CD4-positive, CD25-positive, alpha-beta regulatory T cell (primary cell): ENCODE results near the gene RBM39. TPM values are rescaled to one million over a fixed set of nuclear protein-coding genes. Genes with fewer than 3 reads are reported as not detected.
"Not testable (repeated sequence)": the region's sequence is repeated elsewhere in the genome, so short reads cannot be mapped to it uniquely, and the experiment has no call there.

Source experiments
- ATAC-seq, 2 donors: fragments of 150-1000 bp; cut with Tn5 transposase; one replicate each; pipeline ENCODE4 v1.10.0; 2021; ENCODE audit warnings: low read depth in 2 of 2, moderate number of reproducible peaks in 2 of 2, moderate library complexity in 1 of 2
- DNase-seq, 3 donors: peaks; one replicate each; pipeline versions ENCODE4 v3.0.0 to v3.0.0-alpha.2; 2012 to 2022; ENCODE audit warnings: mixed read lengths in 1 of 3
- H3K27ac ChIP-seq: one replicate; pipeline ENCODE4 v1.7.0; 2013; ENCODE audit warnings: mild to moderate bottlenecking, low read length; ENCODE audit not compliant: insufficient read depth, poor library complexity, severe bottlenecking
- H3K27me3 ChIP-seq: one replicate; pipeline ENCODE4 v1.7.0; 2013; ENCODE audit warnings: low read length; ENCODE audit not compliant: control insufficient read depth, insufficient read depth
- H3K36me3 ChIP-seq: one replicate; pipeline ENCODE4 v1.7.0; 2013; ENCODE audit warnings: mild to moderate bottlenecking, low read length, moderate library complexity; ENCODE audit not compliant: control insufficient read depth, insufficient read depth
- H3K4me1 ChIP-seq: 2 replicates; pipeline ENCODE4 v1.7.0; 2013; ENCODE audit warnings: mild to moderate bottlenecking, low read length; ENCODE audit not compliant: insufficient read depth, control insufficient read depth, poor library complexity, severe bottlenecking
- H3K4me3 ChIP-seq: one replicate; pipeline ENCODE4 v1.7.0; 2013; ENCODE audit warnings: low read depth, mild to moderate bottlenecking, low read length, moderate library complexity
- H3K9me3 ChIP-seq, 2 experiments: 1 replicate in 1 of 2; 2 replicates in 1 of 2; pipeline ENCODE4 v1.7.0; 2013; ENCODE audit warnings: low read length in 2 of 2, mild to moderate bottlenecking in 1 of 2, moderate library complexity in 1 of 2; ENCODE audit not compliant: control insufficient read depth in 2 of 2
- H3K27ac Mint-ChIP-seq, 3 donors: one replicate each; pipeline ENCODE4 v1.8.0; 2020 to 2022; ENCODE audit warnings: mild to moderate bottlenecking in 3 of 3, mixed read lengths in 3 of 3, moderate library complexity in 2 of 3
- H3K27me3 Mint-ChIP-seq: one replicate; pipeline ENCODE4 v1.8.0; 2022; ENCODE audit warnings: mild to moderate bottlenecking, mixed read lengths
- H3K36me3 Mint-ChIP-seq: one replicate; pipeline ENCODE4 v1.8.0; 2020; ENCODE audit warnings: mixed read lengths
- H3K4me1 Mint-ChIP-seq, 4 donors: one replicate each; pipeline ENCODE4 v1.8.0; 2020 to 2022; ENCODE audit warnings: mixed read lengths in 4 of 4, mild to moderate bottlenecking in 1 of 4
- H3K4me3 Mint-ChIP-seq, 4 donors: one replicate each; pipeline ENCODE4 v1.8.0; 2020 to 2022; ENCODE audit warnings: mild to moderate bottlenecking in 4 of 4, mixed read lengths in 4 of 4, moderate library complexity in 3 of 4
- H3K9me3 Mint-ChIP-seq, 7 donors: one replicate each; pipeline ENCODE4 v1.8.0; 2020 to 2022; ENCODE audit warnings: mixed read lengths in 7 of 7, mild to moderate bottlenecking in 3 of 7, moderate library complexity in 2 of 7
- polyA plus RNA-seq, 4 donors: library from polyadenylated mRNA; unstranded; fragments of 300-500 nt; fragmentation: Illumina TruSeq; gene quantifications; one replicate each; pipeline ENCODE4 v1.2.3, GENCODE V29; 2021
- total RNA-seq: library from RNA; stranded (reverse); gene quantifications from one replicate; pipeline ENCODE4 v1.2.3, GENCODE V29; 2022

The RBM39 gene
- total and polyA plus RNA-seq, 5 donors from 2014 or later = 112 to 1,180 (median 120) TPM

DNA sequence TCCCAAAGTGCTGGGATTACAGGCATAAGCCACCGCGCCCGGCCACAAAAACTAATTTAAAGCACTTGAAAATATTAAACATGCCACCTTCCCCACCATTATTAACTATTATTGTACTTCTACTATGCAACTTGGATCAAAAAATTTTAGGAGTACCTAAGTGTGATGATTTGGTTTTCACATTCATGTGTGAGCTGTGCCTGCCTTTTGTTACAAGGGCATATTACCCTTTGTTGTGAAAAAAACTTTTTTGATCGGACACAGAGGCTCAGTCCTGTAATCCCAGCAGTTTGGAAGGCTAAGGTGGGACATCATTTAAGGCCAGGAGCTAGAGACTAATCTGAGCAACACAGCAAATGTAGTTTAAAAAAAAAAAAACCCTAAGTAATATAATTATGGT lies 25.7 kb downstream of the RBM39 start:
- Mint-ChIP-seq H3K4me1 (peaks cover 32 to 65% (median 36%) of the 10 kb centered on the region in 4 donors), H3K36me3 (peaks cover 50% of the 10 kb centered on the region), H3K27me3 (no peaks in the 10 kb centered on the region), H3K9me3 (no peaks in the 10 kb centered on the region), H3K27ac (peak overlapping the region in 2 of 3 donors; percentile 44 to 51), H3K4me3 (peak overlapping the region in 2 of 4 donors; percentile 15 to 26)
- Histone ChIP-seq H3K36me3 (peaks cover 96% of the 10 kb centered on the region), H3K4me1 (peaks cover 28% of the 10 kb centered on the region), H3K4me3 (no peak overlapping the region), H3K27ac (no peak overlapping the region), H3K27me3 (no peaks in the 10 kb centered on the region), H3K9me3 (no peaks in the 10 kb centered on the region)
- ATAC-seq = no peak
- no peak for DNase-seq

DNA sequence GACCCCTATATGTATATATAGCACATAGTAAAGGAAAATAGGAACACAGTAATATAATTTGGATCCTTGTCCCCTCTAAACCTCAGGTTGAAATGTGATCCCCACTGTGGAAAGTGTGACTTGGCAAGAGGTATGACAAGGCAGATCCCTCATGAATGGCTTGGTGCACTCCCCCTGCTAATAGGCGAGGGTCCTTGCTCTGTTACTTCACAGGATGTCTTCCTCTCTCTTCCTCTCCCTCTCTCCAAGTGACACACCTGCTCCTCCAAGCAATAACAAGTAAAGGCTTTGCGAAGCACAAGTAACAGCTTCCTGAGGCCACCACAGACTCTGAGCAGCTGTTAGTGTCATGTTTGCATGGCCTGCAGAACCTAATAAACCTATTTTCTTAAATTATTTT lies 26.4 kb downstream of the RBM39 start:
- Mint-ChIP-seq H3K4me3 (peak overlapping the region in 2 of 4 donors; percentile 26 to 36), H3K9me3 (no peaks in the 10 kb centered on the region), H3K4me1 (peaks cover 37 to 66% (median 41%) of the 10 kb centered on the region in 4 donors), H3K36me3 (peaks cover 54% of the 10 kb centered on the region), H3K27ac (no peak overlapping the region), H3K27me3 (no peaks in the 10 kb centered on the region)
- ATAC-seq = no peak
- DNase-seq = no peak
- peaks cover 35% of the 10 kb centered on the region for H3K4me1 ChIP-seq
- H3K4me3 ChIP-seq = no peak overlapping the region
- H3K36me3 ChIP-seq = peaks cover 96% of the 10 kb centered on the region
- H3K9me3 ChIP-seq = no peaks in the 10 kb centered on the region
- H3K27me3 ChIP-seq = no peaks in the 10 kb centered on the region
- no peak overlapping the region for H3K27ac ChIP-seq

DNA sequence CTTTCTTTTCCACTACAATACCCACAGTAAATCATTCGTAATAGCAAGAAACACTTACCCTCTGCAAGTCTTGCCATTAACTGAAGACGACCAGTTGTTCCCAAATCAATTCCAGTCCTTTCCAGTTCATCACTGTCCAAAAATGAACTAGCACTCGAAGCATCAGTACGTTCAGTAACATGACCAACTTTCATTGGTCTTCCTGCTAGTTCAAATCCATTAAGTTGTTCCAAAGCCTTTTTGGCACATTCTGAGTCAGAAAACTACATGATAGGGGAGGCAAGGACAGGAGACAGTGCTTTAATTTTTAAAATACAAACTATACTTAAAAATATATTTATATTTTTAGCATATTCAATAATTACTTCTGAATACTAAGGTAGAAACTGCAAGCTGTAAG lies 27.9 kb downstream of the RBM39 start:
- no peaks in the 10 kb centered on the region for H3K9me3 Mint-ChIP-seq
- no peaks in the 10 kb centered on the region for H3K27me3 Mint-ChIP-seq
- Histone ChIP-seq H3K27ac (peak overlapping the region; percentile 1), H3K9me3 (no peaks in the 10 kb centered on the region), H3K4me1 (peaks cover 42% of the 10 kb centered on the region), H3K4me3 (no peak overlapping the region), H3K27me3 (no peaks in the 10 kb centered on the region), H3K36me3 (peaks cover 96% of the 10 kb centered on the region)
- DNase-seq (no peak), ATAC-seq (no peak)
- peaks cover 36 to 72% (median 50%) of the 10 kb centered on the region in 4 donors for H3K4me1 Mint-ChIP-seq
- peaks cover 54% of the 10 kb centered on the region for H3K36me3 Mint-ChIP-seq
- H3K4me3 Mint-ChIP-seq = peak overlapping the region in 1 of 4 donors; percentile 23
- no peak overlapping the region for H3K27ac Mint-ChIP-seq

DNA sequence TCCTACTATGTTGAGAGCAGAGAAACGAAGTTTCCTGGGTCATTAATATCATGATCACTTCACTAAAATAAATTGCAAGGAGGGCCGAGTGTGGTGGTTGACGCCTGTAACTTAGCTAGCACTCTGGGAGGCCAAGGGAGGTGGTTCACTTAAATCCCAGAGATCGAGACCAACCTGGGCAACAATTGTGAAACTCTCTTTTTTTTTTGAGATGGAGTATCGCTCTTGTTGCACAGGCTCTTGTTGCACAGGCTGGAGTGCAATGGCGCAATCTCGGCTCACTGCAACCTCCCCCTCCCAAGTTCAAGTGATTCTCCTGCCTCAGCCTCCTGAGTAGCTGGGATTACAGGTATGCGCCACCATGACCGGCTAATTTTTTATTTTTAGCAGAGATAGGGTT lies 28.9 kb downstream of the RBM39 start:
- H3K27me3 Mint-ChIP-seq, ATAC-seq, H3K9me3 Mint-ChIP-seq, H3K9me3 ChIP-seq, DNase-seq, H3K27me3 ChIP-seq, H3K4me3 ChIP-seq: not testable (repeated sequence)
- peaks cover 56% of the 10 kb centered on the region for H3K36me3 Mint-ChIP-seq
- Histone ChIP-seq H3K36me3 (peaks cover 97% of the 10 kb centered on the region), H3K27ac (peak overlapping the region; percentile 14), H3K4me1 (peaks cover 48% of the 10 kb centered on the region)
- peak overlapping the region in 1 of 3 donors; percentile 79 for H3K27ac Mint-ChIP-seq
- peaks cover 41 to 78% (median 56%) of the 10 kb centered on the region in 4 donors for H3K4me1 Mint-ChIP-seq
- peak overlapping the region in 3 of 4 donors; percentile 29 to 87 (median 33) for H3K4me3 Mint-ChIP-seq

DNA sequence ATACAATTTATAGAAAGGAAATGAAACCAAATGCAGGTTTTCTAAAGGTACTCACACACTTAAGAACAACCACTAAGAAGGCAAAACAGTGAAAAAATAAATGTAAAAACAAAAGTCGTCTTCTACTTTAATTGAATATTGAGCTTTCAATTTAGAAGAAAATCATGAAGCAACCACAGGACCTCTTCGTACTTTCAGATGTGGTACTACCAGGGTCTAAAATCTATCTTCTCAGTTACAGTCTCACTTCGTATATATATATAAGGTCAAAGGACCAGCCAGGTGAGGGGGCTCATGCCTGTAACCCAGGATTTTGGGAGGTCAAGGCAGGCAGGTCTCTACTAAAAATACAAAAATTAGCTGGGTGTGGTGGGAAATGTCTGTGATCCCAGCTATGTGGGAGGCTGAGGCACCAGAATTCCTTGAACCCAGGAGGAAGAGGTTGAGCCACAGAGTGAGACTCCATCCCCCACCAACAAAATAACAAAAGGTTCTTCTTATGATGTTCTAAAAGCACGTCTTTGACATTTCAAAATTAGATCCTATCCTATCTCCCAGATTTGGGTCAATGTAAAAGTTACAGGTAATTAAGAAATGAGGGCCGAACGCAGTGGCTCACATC lies 30.4 kb downstream of the RBM39 start:
- Histone ChIP-seq H3K4me3 (peak overlapping the region; percentile 35), H3K27me3 (no peaks in the 10 kb centered on the region), H3K4me1 (peaks cover 48% of the 10 kb centered on the region), H3K36me3 (peaks cover 98% of the 10 kb centered on the region), H3K9me3 (no peaks in the 10 kb centered on the region), H3K27ac (peak overlapping the region; percentile 60)
- DNase-seq (peak in 1 of 3 donors; percentile 62), ATAC-seq (peak in 1 of 2 donors; percentile 15)
- Mint-ChIP-seq H3K36me3 (peaks cover 50% of the 10 kb centered on the region), H3K9me3 (no peaks in the 10 kb centered on the region), H3K27ac (peak overlapping the region; percentile 43 to 80 (median 66)), H3K27me3 (no peaks in the 10 kb centered on the region), H3K4me1 (peaks cover 43 to 71% (median 53%) of the 10 kb centered on the region in 4 donors), H3K4me3 (peak overlapping the region; percentile 74 to 88 (median 76))

DNA sequence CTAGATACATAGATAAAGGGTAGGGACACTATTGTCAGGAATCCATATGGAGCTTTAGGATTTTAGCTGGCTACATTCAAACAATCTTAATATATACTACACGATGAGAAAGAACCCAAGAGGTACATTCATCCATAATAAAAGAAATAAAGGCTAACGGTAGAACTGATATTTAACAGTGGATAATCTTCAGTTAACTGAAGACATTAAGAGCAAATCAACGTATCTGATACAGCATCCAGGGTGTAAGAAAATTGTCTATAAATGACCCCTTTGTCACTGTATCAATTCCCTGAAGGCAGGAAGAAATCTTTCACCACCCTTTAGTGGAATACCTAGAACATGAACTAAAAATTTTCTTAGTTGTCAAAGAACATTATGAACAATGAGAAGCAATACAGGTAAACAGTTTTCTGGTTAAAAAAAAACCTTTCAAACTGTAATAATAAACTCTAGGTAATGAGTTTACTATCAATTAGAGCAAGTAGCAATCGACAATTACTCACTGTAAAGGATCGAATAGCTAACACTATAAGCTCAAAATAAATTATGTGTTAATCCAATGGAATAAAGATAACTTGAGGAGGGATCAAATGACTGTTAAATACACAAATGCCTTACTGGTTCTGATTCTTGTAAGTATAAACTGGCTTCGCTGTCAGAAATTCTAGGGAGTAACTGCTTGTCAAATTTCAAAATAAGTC lies 31.0 kb downstream of the RBM39 start:
- peak overlapping the region; percentile 43 to 80 (median 66) for H3K27ac Mint-ChIP-seq
- Histone ChIP-seq H3K9me3 (no peaks in the 10 kb centered on the region), H3K27me3 (no peaks in the 10 kb centered on the region), H3K4me3 (peak overlapping the region; percentile 35), H3K36me3 (peaks cover 98% of the 10 kb centered on the region), H3K4me1 (peaks cover 48% of the 10 kb centered on the region), H3K27ac (peak overlapping the region; percentile 60)
- DNase-seq (no peak), ATAC-seq (no peak)
- H3K36me3 Mint-ChIP-seq = peaks cover 45% of the 10 kb centered on the region
- no peaks in the 10 kb centered on the region for H3K9me3 Mint-ChIP-seq
- H3K27me3 Mint-ChIP-seq = no peaks in the 10 kb centered on the region
- peak overlapping the region; percentile 74 to 88 (median 76) for H3K4me3 Mint-ChIP-seq
- H3K4me1 Mint-ChIP-seq = peaks cover 40 to 69% (median 53%) of the 10 kb centered on the region in 4 donors

DNA sequence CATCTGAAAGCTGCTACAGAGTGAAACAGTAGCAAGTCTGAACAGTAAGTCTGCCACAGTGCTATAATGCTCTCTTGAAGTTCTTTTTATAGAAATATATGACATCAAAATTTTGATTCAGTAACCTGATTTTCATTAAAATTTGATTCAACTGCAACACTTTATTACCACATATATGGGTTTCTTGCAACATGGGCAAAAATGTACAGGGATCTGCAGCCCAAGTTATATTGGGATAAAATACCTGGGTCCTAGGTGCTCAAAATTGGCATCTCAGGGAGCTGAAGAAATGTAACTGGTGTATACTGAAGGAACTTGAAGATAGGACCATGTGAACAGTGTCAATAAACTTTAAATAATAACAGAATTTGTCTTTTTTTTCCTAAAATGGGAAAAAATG lies 32.0 kb downstream of the RBM39 start:
- Mint-ChIP-seq H3K27me3 (no peaks in the 10 kb centered on the region), H3K27ac (no peak overlapping the region), H3K36me3 (peaks cover 38% of the 10 kb centered on the region), H3K4me1 (peaks cover 34 to 61% (median 47%) of the 10 kb centered on the region in 4 donors), H3K4me3 (peak overlapping the region in 1 of 4 donors; percentile 74), H3K9me3 (no peaks in the 10 kb centered on the region)
- H3K27ac ChIP-seq = peak overlapping the region; percentile 49
- peaks cover 48% of the 10 kb centered on the region for H3K4me1 ChIP-seq
- H3K4me3 ChIP-seq = no peak overlapping the region
- no peaks in the 10 kb centered on the region for H3K27me3 ChIP-seq
- peaks cover 98% of the 10 kb centered on the region for H3K36me3 ChIP-seq
- no peak for DNase-seq
- no peak for ATAC-seq
- no peaks in the 10 kb centered on the region for H3K9me3 ChIP-seq
